ENCODE data around the gene TPCN1. TPM values are rescaled to one million over a fixed set of nuclear protein-coding genes. Genes with fewer than 3 reads are reported as not detected.

Gene TPCN1
- total and polyA plus RNA-seq, 2 of the 13 experiments (the other 11 are each of a cell fraction or from before 2014, with no cell fraction given): 8.0 to 26.8 TPM

DNA sequence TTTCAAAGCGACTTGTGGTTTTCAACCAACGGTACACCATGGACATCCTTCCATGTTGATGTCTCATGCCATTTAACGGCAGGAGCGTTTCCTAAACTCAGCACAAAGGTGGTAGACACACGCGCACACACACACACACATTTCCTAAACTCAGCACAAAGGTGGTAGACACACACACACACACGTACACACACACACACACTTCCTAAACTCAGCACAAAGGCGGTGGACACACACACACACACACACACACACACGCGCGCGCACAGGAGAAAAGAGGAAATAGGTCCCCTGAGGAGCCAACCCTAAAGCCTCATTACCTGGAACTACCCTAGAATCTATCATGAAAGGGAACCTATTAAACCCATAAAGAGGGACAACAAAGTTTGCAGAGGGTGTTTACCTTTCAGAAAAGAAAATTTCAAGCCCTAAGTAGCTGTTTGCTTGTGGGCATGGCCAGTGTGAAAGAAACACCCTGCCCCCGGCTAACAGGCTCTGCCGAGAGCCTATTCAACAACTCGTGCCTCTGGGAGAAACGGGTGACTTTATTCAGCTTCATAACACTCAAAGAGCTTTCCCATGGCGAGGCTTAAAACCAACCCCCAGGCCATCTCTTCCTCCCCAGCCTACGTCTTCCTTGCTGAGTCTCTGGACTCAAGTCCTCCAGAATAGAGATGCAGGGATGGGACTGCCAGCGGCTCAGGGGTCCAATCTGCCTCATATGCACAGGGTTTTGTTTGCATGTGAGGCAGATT lies 81.8 kb downstream of the TPCN1 start (continued):
- no peak for TF ChIP-seq ZNF619 (CRISPR knock-in tag; IDR thresholded peaks at IDR 0.05)
- TF ChIP-seq MTERF4 (CRISPR knock-in tag; IDR thresholded peaks at IDR 0.05): no peak
- TF ChIP-seq ZNF569 (CRISPR knock-in tag; IDR thresholded peaks at IDR 0.05; ENCODE audit: borderline replicate concordance): no peak
- no peak for TF ChIP-seq ZNF354B (CRISPR knock-in tag; IDR thresholded peaks at IDR 0.05)
- no peak for TF ChIP-seq ZBTB34 (CRISPR knock-in tag; IDR thresholded peaks at IDR 0.05)
- TF ChIP-seq CREM (IDR thresholded peaks at IDR 0.05): no peak
- no peak for TF ChIP-seq CREM (CRISPR knock-in tag; IDR thresholded peaks at IDR 0.05)
- TF ChIP-seq ZNF180 (CRISPR knock-in tag; IDR thresholded peaks at IDR 0.05; ENCODE audit: borderline replicate concordance, low read depth): no peak

- Histone ChIP-seq H3K4me3 (replicated peaks in 1 of 3; ENCODE audit: insufficient read depth in 1 of 3, low read depth in 2 of 3, low read length in 3 of 3) (no peak overlapping the region), H3K9ac (ENCODE audit: insufficient read depth, low read depth, low read length) (no peak overlapping the region), H3K4me1 (ENCODE audit: insufficient read depth, low read length) (no peaks in the 10 kb centered on the region), H2AFZ (ENCODE audit: low read length) (no peak overlapping the region), H3K27me3 (ENCODE audit: control insufficient read depth in 1 of 2, insufficient read depth in 2 of 2, low read length in 2 of 2) (no peaks in the 10 kb centered on the region), H3K27ac (ENCODE audit: extremely low read length, insufficient read depth, low read length) (no peak overlapping the region), H3K4me2 (ENCODE audit: low read depth, low read length) (no peak overlapping the region), H3K79me2 (ENCODE audit: insufficient read depth, low read length) (no peaks in the 10 kb centered on the region), H3K36me3 (replicated peaks in 1 of 2; ENCODE audit: control insufficient read depth in 1 of 2, insufficient read depth in 2 of 2, low read length in 2 of 2) (no peaks in the 10 kb centered on the region; a peak in 1 of 5 replicates), H4K20me1 (ENCODE audit: insufficient read depth, low read length) (no peaks in the 10 kb centered on the region), H3K9me3 (ENCODE audit: low read length) (no peaks in the 10 kb centered on the region)
- TF ChIP-seq, protein P1, sequence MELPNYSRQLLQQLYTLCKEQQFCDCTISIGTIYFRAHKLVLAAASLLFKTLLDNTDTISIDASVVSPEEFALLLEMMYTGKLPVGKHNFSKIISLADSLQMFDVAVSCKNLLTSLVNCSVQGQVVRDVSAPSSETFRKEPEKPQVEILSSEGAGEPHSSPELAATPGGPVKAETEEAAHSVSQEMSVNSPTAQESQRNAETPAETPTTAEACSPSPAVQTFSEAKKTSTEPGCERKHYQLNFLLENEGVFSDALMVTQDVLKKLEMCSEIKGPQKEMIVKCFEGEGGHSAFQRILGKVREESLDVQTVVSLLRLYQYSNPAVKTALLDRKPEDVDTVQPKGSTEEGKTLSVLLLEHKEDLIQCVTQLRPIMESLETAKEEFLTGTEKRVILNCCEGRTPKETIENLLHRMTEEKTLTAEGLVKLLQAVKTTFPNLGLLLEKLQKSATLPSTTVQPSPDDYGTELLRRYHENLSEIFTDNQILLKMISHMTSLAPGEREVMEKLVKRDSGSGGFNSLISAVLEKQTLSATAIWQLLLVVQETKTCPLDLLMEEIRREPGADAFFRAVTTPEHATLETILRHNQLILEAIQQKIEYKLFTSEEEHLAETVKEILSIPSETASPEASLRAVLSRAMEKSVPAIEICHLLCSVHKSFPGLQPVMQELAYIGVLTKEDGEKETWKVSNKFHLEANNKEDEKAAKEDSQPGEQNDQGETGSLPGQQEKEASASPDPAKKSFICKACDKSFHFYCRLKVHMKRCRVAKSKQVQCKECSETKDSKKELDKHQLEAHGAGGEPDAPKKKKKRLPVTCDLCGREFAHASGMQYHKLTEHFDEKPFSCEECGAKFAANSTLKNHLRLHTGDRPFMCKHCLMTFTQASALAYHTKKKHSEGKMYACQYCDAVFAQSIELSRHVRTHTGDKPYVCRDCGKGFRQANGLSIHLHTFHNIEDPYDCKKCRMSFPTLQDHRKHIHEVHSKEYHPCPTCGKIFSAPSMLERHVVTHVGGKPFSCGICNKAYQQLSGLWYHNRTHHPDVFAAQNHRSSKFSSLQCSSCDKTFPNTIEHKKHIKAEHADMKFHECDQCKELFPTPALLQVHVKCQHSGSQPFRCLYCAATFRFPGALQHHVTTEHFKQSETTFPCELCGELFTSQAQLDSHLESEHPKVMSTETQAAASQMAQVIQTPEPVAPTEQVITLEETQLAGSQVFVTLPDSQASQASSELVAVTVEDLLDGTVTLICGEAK (IDR thresholded peaks at IDR 0.05): no peak
- TF ChIP-seq, protein P1 (CRISPR knock-in tag; IDR thresholded peaks at IDR 0.05): peak; percentile 93
- no peak for TF ChIP-seq ATAD3A (CRISPR knock-in tag; IDR thresholded peaks at IDR 0.05)
- DNase-seq (ENCODE audit: low spot score): no peak
- POLR2A ChIA-PET: no interaction called here
- no TSS peak for BruUV-seq (replicated peaks)
- intact Hi-C loops (cut with micrococcal nuclease; ENCODE audit: unreplicated experiment): no loop called here
- in situ Hi-C loops (cut with HindIII; ENCODE audit: extremely low pct_ligation_motif_present, low pct_unique_long_range_greater_than_20kb): loop anchor here (5.0 kb wide), 1 partner anchor 122 kb away; no protein-coding TSS in a partner anchor
- no peak for FAIRE-seq
- WGBS (ENCODE audit: low lambda C conversion rate): 95% methylated on average over 11 of the region's 11 CpGs
- ATAC-seq: no peak
- CTCF ChIA-PET (ENCODE audit: low intra/inter-chr PET ratio, low total read pairs): no interaction called here
Measured at GRCh38 chr12:113305281-113305856, 84.1 kb downstream of the TPCN1 start.
